HG03558 (cell line): ENCODE results near the gene ELK1.
"Not testable (repeated sequence)": the region's sequence is repeated elsewhere in the genome, so short reads cannot be mapped to it uniquely, and the experiment has no call there.

Experiments
- ATAC-seq: cut with Tn5 transposase; IDR thresholded peaks from one replicate; pipeline ENCODE4 v1.9.1; 2021; ENCODE audit warnings: moderate number of reproducible peaks; ENCODE audit not compliant: unreplicated experiment; ENCODE audit errors: extremely low read depth

ELK1 gene

DNA sequence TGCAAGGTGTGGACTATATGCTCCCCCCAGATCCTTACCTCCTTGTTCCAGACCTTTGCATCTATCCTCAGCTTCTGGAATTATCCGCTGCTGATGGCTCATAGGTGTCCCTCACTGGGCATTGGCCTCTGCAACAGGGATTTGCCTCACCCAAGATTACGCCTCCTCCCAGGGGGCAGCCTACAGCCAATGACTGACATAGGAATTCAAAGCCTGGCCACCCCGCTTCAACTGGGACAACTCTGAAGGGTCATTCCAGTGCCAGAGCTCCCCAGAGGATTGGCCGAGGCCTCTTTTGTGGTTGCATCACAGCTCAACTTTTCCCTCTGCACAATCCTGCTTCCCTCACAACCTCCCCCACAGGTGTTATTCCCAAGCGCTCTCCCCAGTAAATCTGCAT lies 35.7 kb downstream of the ELK1 start:
- no peak for ATAC-seq

DNA sequence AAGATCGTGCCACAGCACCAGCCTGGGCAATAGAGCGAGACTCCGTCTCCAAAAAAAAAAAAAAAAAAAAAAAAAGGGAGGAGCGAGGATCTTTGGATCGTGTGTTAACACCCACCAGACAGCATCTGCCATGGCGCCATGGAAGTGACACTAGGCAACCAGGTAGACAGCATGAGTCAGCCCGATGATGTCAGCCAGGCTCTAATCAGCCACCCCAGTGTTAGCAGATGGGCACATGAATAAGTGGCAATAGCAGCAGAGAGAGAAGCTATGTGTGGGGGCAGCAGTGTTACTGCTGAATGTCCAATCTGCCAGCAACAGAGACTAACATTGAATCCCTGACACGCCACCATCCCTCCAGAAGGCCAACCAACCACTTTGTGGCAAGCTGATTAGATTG lies 37.3 kb downstream of the ELK1 start:
- no peak for ATAC-seq

DNA sequence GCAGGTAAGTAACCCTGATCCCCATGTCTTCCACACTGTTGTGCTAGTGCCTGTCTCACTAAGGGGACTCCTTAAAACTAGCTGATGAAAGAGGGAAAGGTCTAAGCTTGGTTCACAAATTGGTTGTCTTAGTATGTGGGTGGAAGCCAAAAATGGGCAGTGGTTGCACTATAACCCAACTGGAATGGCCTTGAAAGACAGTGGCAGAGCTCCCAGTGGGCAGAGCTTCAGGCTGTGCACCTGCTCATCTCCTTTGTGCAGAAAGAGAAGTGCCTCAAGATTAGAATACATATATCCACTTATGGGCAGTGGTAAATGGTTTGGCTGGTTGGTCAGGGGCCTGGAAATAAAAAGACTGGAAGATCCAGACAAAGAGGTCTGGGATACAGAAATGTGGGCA lies 37.9 kb downstream of the ELK1 start:
- ATAC-seq: no peak

DNA sequence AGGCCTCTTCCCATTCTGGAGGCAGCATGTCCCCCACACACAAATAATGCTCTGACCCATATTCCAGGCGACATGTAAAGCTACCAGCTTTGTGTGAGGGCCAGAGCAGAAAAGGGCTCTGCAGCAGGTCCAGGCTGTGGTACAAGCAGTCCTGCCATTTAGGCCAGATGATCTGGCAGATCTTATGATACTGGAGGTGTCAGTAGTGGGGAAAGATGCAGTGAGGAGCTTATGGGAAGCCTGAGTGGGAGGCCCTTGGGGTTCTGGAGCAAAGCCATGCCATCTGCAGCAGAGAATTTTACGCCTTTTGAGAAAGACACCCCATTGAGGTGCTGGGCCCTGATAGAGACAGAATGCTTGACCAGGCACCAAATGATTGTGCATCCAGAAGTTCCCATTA lies 38.4 kb downstream of the ELK1 start:
- ATAC-seq: no peak

DNA sequence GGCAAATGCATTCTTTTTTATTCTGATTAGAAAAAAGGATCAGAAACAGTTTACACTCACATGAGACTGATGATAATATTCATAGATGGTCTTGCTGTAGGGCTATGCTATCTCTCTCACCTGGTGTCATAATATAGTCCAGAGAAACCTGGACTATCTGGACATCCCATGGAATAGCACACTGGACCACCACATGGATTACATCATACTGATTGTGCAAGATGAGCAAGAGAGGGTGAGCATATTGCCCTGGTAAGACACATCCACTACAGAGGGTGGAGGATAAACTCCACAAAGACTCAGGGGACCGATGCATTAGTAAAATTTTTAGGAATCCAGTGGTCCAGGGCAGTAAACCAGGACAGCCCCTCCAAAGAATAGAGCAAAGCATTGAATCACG lies 38.9 kb downstream of the ELK1 start:
- ATAC-seq: no peak

DNA sequence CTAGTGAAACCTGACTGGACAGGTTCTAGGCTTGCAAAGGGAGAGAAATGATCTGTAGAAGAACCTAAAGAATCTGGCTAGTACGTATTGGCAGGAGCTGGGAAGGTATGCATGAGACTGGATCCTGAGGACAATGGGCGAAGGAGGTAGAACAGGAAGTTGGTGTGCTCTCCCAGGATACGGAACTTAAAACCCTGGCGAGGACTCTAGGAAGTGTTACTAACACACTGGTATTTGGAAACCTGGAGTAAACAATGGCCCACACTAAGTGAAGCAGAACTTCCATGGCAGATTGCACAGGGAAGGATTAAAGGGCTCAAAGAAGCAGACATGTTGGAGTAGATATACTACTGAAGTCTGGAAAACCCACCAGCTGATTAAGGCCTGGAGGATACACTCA lies 39.9 kb downstream of the ELK1 start:
- ATAC-seq: no peak

DNA sequence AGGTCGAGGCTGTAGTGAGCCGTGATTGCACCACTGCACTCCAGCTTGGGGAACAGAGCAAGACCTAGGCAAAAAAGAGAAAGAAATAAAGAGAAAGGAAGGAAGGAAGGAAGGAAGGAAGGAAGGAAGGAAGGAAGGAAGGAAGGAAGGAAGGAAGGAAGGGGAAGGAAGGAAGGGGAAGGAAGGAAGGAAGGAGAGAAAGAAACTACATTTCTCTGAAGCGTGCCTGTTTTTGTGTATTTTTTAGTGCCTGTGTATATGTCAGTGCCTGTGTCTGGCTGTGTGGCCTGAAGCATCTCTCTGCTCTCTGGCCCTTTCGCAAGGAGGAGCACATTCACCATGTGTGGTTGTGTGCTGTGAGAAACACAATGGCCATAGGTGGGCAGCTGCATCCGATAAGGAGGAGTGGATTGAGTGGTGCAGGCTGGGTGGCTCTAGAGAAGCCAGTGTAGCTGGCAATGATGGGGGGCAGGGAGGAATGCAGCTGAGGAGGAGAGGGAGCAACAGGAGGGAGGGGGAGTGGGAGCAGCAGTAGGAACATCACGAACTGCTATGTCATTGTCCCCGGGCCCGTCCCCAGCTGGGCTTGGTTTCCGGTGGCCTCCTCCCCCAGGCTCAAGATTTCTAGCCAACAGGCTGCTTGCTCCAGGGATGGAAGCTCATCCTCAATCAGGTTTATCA lies 42.1 kb downstream of the ELK1 start:
- ATAC-seq: no peak

DNA sequence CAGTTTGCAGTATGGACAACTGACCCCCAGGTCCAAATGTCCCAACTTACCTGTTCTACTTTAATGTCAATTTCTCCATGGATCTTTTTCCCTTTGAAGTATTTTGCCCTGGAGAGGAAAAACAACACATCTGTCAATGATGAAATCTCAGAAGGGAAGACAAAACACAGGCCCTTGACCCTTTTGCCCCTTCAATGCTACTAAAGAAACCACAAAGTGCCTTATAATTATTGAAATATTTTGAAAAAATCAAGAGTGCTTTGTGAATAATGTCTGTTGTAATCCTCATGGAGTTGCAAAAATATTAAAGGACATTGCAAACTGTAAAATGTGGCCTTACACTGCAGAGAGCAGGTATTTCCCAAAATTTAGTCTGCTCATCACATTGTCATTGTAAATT lies 43.3 kb downstream of the ELK1 start:
- no peak for ATAC-seq

DNA sequence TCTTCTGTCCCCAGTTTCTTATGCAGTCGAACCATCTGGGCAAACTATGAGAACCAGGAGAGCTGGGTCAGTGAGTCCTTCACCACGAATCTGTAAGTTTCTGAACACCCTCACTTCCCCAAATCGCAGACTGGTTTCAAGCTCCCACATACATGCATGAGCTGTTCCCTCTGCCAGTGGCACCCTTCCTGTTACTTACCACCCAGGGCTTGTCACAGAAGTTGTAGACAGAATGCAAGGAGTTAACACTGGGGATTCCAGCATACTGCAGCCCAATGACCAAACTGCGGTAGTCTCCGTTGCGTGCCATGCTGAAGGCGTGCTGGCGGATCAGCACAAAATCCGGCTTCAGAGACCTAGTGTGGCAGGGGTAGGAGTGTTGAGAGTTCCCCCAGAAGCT lies 45.3 kb downstream of the ELK1 start:
- ATAC-seq: no peak

DNA sequence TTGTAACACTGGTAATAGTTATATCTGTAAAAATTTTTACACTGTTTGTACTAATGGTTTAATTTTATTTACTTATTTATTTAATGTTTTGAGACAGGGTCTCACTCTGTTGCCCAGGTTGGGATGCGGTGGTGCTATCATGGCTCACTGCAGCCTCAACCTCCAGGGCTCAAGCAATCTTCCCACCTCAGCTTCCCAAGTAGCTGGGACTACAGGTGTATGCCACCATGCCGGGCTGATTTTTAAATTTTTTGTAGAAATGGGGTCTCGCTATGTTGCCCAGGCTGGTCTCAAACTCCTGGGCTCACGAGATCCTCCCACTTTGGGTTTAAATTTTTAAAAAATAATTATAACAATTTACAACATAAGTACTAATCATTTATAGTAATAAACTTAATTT lies 47.2 kb downstream of the ELK1 start:
- not testable (repeated sequence) for ATAC-seq

DNA sequence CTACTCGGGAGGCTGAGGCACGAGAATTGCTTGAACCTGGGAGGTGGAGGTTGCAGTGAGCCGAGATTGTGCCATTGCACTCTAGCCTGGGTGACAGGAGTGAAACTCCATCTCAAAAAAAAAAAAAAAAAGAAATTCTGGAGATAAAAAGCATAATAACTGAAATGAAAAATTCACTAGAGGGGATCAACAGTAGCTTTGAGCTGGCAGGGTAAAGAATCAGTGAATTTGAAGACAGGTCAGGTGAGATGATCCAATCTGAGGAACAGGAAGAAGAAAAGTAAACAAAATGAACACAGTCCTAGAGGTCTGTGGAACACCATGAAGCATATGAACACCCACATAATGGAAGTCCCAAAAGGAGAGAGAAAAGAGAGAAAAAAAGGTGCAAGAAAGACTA lies 53.1 kb downstream of the ELK1 start:
- ATAC-seq: no peak

DNA sequence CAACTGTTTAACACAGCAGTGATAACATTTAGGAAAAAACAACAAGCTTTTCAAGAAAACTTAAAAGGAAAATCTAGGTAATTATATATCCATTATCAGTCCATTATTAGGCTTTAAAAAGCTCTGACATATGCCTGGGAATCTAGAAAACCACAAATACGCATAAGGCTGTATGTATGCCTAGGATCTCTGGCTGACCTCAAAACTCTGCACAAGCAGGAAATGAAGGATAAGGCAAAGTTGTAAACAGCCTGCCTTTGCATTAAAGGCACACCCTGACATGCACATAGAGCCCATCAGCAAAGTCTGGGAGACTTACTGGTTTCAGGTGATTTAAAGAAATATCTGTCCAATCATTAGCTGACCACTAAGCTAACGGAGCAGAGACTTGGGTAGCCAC lies 54.1 kb downstream of the ELK1 start:
- no peak for ATAC-seq

DNA sequence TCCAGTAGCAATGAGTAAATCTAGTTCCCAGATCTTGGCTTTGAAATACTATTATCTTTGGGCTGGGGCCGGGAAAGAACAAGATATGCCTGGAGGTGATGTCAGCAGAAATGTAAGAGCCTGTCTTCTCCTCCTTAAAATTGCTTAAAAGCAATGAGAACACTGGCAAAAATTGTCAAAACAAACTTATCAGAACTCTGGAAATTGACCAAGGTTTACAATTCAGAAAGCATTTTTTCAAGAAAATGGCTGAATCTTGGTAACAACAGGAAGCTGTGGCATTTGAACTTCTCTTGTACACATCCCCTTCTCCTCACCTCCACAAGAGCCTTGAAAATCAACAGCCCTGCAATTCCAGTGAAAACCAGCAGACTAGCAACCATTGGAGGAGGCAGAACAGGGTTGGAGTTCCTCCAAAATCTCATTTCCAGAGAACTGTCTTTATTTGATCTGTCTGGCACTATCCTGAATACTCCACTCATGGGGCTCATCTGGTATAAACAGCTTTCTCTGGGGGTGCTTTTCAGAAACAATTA lies 54.6 kb downstream of the ELK1 start:
- no peak for ATAC-seq

DNA sequence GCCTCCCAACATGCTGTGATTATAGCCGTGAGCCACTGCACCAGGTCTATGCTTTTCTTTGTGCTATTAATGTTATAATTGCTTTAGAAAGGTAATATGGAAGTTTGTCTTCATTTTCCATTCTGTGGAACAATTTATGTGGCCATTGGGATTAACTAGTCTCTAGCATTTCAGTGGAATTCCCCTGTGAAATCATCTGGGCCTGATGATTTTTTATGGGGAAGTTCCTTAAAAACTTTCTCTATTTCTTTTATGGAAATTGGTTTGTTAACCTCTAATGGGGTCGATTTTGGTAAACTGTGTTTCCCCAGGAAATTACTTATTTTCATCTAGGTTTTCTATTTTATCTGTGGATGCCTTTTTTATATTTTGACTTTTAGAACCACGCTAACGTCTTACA lies 56.8 kb downstream of the ELK1 start:
- ATAC-seq: no peak

DNA sequence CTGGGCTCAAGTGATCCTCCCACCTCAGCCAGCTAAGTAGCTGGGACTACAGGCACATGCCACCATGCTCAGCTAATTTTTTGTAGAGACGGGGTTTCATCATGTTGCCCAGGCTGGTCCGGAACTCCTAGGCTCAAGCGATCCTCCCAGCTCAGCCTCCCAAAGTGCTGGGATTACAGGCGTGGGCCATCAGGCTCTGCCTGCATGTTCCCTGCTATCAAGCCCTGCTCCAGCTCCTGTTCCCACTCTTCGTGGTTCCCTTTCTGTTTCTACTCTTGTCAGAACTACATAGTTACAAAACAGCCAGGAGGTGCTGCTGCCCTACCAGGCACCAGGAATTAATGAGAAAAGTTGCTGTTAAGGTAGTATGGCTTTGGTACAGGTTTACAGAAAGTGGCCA lies 59.4 kb downstream of the ELK1 start:
- no peak for ATAC-seq

DNA sequence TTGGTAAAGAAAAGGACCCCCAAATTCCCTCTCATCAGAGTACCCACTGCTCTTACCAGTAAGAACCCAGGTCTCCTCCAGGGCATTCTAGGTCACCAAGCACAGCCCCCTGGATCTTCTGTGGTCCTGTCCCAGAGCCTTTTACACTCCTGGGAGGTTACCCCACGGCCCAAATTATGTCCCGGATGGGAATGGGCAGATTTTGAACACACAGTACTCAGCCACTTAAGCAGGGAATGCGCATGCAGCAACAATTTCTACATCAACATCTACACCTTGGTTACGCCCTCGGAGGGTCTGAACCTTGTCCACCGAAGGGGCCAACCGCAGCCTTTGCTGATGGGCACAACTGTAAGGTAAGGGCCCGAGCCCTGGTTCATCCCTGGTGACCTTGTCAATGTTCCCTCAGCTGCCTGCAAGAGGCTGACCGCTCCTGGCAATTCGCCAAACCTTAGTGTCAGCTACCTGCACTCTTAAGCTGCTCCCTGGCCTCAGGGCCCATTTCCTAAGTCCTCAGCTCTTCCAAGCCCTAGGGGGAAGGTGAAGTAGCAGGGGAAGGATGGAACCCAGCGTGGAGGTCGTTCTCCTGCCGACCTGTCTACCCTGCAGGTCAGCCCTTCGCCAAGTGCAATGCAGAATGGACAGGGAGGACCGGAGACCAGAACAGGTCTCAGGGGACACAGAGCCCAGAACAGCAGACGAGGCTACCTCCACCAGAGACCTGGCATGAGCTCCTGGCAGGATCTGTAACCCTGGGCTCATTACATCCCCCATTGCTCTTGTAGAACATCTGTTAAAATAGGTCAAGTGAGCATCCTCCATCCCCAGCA lies 62.2 kb downstream of the ELK1 start:
- no peak for ATAC-seq

DNA sequence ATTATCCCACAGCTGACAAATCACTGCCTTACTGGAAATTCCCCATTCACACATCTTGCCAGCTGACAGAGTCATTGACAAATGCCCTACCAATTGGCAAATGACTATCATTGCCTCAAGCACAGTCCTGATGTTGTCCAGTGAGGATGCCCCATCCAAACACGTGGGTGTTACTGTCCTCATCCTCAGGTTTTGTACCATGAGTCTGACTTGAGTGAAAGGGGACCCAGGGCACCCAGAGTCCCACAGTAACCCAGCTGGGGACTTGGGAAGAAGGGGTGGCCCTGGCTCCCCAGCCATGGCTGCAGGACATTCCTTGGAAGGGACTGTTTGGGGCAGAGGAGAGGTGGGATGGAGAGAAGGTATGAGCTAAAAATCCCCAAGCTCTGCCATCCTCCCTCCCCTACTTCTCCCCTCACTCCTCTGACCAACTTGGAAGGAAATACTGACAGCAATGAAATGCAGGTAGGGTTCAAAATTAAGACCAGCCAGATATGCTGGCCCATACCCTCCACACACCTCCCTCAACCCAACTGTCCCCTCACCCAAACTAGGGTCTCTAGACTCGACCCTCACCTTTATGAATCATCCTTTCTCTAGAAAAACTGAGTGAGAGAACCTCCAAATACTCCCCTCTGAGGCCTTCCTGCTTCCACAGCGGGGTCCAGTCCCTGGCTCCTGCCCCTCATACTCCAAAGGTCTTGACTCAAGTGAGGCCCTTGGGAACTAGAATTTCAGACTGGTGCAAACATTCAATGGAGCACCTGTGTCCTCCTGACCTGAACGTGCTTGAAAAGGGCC lies 63.1 kb downstream of the ELK1 start:
- no peak for ATAC-seq

DNA sequence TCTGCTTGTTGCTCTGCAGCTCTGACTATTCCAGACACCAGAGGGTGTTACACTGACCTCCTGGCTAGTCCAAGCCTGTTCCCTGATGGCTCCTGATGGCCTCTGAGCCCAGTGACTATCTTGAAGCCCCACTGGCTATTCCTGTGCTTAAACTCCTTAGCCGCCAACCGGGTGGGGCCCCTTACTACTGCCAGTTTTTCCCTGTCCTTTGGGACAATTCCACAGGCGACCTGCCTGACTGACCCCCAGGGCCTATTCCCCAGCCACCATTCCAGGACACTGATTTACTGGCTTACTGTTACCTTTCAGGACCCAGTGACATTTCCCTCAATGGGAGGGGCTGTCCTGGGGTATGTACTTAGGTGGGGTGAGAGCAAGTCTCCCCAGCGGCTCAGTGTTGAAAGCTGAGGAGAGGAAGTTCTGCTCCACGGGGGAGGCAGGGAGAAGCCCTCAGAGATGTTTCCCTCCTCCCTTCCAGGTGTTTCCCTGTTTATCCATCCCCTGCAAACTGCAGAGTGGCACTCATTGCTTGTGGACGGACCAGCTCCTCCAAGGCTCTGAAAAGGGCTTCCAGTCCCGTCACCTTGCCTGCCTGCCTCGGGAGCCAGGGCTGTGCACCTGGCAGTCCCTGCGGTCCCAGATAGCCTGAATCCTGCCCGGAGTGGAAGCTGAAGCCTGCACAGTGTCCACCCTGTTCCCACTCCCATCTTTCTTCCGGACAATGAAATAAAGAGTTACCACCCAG lies 64.1 kb downstream of the ELK1 start:
- no peak for ATAC-seq
